NK-92 (cell line): Measurements from ENCODE around the gene TRAIP.
A peak's percentile ranks its signal among the peaks of the same experiment; 100 is the strongest.
"Not testable (repeated sequence)": the region's sequence is repeated elsewhere in the genome, so short reads cannot be mapped to it uniquely, and the experiment has no call there.

Experiments
- DNase-seq: peaks from one replicate; lab custom pipeline; 2025; ENCODE audit not compliant: unreplicated experiment; lab: John Stamatoyannopoulos, UW

TRAIP gene

GRCh38 chr3:49826016-49826415 is 30.3 kb downstream of the TRAIP start:
- DNase-seq, result no peak

GRCh38 chr3:49823131-49823530 is 33.2 kb downstream of the TRAIP start:
- not testable (repeated sequence) for DNase-seq

- no peak for DNase-seq
These were observed 42.7 kb downstream of the TRAIP start, which contains the start of gene UBA7 for GRCh38 chr3:49813497-49814174. Gene UBA7 (minus strand): TSS chr3:49813953. CDS start chr3:49813787, 166 bp downstream.

- no peak for DNase-seq
These were observed 43.4 kb downstream of the TRAIP start for GRCh38 chr3:49812916-49813496.

- no peak for DNase-seq
These were observed 48.8 kb downstream of the TRAIP start for GRCh38 chr3:49807431-49808114.

- no peak for DNase-seq
These were observed 49.5 kb downstream of the TRAIP start for GRCh38 chr3:49806850-49807249.

- DNase-seq, result no peak
These were observed 50.3 kb downstream of the TRAIP start for GRCh38 chr3:49805897-49806701.

- DNase-seq, result no peak
These were observed 51.0 kb downstream of the TRAIP start for GRCh38 chr3:49805367-49805782.

- no peak for DNase-seq
These were observed 52.0 kb downstream of the TRAIP start for GRCh38 chr3:49804141-49805041.

- DNase-seq, result no peak
These were observed 52.8 kb downstream of the TRAIP start for GRCh38 chr3:49803465-49804140.

- DNase-seq, result peak; percentile 5
These were observed 53.5 kb downstream of the TRAIP start, which contains the start of gene INKA1 for GRCh38 chr3:49802719-49803464. Gene INKA1 (plus strand): TSS chr3:49803261. CDS start chr3:49803393, 132 bp downstream.

- no peak for DNase-seq
These were observed 55.2 kb downstream of the TRAIP start for GRCh38 chr3:49801160-49801559.

GRCh38 chr3:49799761-49800160 is 56.6 kb downstream of the TRAIP start, which contains the start of gene CDHR4:
Gene CDHR4 (minus strand): TSS chr3:49799873. CDS start chr3:49799812, 61 bp downstream.
- DNase-seq, result no peak

- DNase-seq, result no peak
These were observed 57.3 kb downstream of the TRAIP start for GRCh38 chr3:49799105-49799504.

GRCh38 chr3:49794926-49795905 is 61.1 kb downstream of the TRAIP start:
- DNase-seq, result no peak

GRCh38 chr3:49794431-49794830 is 61.9 kb downstream of the TRAIP start:
- no peak for DNase-seq

- no peak for DNase-seq
These were observed 62.8 kb downstream of the TRAIP start for GRCh38 chr3:49793486-49794085.
